HUES48 (cell line): ENCODE measurements around the gene IGFBP6.
"Not testable (repeated sequence)": the region's sequence is repeated elsewhere in the genome, so short reads cannot be mapped to it uniquely, and the experiment has no call there.

Source experiments
- H3K27ac ChIP-seq: one replicate; pipeline ENCODE4 v1.7.0; 2013; ENCODE audit warnings: low read depth, low read length, inconsistent platforms
- H3K27me3 ChIP-seq: 2 replicates; pipeline ENCODE4 v1.6.1; 2013; ENCODE audit warnings: mild to moderate bottlenecking, low read length; ENCODE audit not compliant: control insufficient read depth, insufficient read depth
- H3K36me3 ChIP-seq: 2 replicates; pipeline ENCODE4 v1.6.1; 2013; ENCODE audit warnings: low read length; ENCODE audit not compliant: control insufficient read depth, insufficient read depth
- H3K4me1 ChIP-seq: 2 replicates; pipeline ENCODE4 v1.6.1; 2013; ENCODE audit warnings: mild to moderate bottlenecking, low read length; ENCODE audit not compliant: control insufficient read depth, insufficient read depth
- H3K4me3 ChIP-seq: 2 replicates; pipeline ENCODE4 v1.5.1; 2013; ENCODE audit warnings: mild to moderate bottlenecking, low read depth, low read length
- H3K9ac ChIP-seq: 2 replicates; pipeline ENCODE4 v1.6.1; 2013; ENCODE audit warnings: mild to moderate bottlenecking, low read depth, low read length, moderate library complexity
- H3K9me3 ChIP-seq: 2 replicates; pipeline ENCODE4 v1.6.1; 2013; ENCODE audit warnings: low read length; ENCODE audit not compliant: control insufficient read depth, insufficient read depth

Gene IGFBP6

DNA sequence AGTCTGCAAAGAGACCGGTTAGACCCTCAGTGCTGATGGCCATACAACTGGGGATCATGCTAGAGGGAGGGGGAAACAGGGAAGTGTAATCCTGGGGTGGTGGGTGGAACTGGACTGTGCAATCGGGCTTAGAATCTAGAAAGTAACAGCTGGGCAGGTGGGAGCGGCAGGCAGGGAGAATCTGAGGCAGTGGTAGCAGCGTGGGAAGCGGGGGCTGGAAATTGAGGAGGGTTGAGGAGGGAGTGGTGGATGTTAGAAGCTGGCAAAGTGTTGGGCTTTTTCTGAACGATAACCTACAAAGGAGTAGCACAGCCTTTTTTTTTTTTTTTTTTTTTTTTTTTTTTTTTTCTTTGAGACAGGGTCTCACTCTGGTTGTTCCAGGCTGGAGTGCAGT, 3.1 kb upstream of the IGFBP6 start:
- Histone ChIP-seq H3K27me3 (peaks cover 48% of the 10 kb centered on the region), H3K9ac (no peak overlapping the region), H3K27ac (peak overlapping the region; percentile 32), H3K36me3 (no peaks in the 10 kb centered on the region), H3K4me3 (no peak overlapping the region), H3K4me1 (peaks cover 23% of the 10 kb centered on the region), H3K9me3 (no peaks in the 10 kb centered on the region)

DNA sequence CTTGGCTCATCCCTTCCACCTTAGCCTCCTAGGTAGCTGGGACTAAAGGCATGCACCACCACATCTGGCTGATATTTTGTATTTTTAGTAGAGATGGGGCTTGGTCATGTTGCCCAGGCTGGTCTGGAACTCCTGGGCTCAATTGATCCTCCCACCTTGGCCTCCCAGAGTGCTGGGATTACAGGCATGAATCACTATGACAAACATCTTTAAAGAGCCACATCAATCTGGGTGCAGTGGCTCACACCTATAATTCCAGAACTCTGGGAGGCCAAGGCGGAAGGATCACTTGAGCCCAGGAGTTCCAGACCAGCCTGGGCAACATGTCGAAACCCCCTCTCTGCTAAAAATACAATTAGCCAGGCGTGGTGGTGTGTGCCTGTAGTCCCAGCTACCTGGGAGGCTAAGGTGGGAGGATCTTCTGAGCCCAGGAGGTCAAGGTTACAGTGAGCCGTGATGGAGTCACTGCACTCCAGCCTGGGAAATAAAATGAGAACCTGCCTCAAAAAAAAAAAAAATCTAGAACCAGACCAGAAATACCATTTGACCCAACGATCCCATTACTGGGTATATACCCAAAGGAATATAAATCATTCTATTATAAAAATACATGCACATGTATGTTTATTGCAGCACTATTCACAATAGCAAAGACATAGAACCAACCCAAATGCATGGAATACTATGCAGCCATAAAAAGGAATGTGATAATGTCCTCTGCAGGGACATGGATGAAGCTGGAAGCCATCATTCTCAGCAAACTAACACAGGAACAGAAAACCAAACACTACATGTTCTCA, 2.5 kb upstream of the IGFBP6 start:
- peaks cover 23% of the 10 kb centered on the region for H3K4me1 ChIP-seq
- H3K9me3 ChIP-seq, H3K27ac ChIP-seq, H3K36me3 ChIP-seq, H3K4me3 ChIP-seq, H3K9ac ChIP-seq: not testable (repeated sequence)
- peaks cover 48% of the 10 kb centered on the region for H3K27me3 ChIP-seq

DNA sequence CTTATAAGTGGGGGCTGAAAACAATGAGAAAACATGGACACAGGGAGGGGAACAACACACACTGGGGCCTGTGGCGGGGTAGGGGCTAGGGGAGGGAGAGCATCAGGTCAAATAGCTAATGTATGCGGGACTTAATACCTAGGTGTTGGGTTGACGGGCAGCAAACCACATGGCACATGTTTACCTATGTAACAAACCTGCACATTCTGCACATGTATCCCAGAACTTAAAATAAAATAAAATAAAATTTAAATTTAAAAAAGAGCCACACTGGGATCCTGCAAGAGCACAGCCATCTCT, 1.9 kb upstream of the IGFBP6 start:
- H3K27ac ChIP-seq, H3K9me3 ChIP-seq, H3K36me3 ChIP-seq, H3K9ac ChIP-seq, H3K4me3 ChIP-seq: not testable (repeated sequence)
- Histone ChIP-seq H3K4me1 (peaks cover 23% of the 10 kb centered on the region), H3K27me3 (peaks cover 43% of the 10 kb centered on the region)

DNA sequence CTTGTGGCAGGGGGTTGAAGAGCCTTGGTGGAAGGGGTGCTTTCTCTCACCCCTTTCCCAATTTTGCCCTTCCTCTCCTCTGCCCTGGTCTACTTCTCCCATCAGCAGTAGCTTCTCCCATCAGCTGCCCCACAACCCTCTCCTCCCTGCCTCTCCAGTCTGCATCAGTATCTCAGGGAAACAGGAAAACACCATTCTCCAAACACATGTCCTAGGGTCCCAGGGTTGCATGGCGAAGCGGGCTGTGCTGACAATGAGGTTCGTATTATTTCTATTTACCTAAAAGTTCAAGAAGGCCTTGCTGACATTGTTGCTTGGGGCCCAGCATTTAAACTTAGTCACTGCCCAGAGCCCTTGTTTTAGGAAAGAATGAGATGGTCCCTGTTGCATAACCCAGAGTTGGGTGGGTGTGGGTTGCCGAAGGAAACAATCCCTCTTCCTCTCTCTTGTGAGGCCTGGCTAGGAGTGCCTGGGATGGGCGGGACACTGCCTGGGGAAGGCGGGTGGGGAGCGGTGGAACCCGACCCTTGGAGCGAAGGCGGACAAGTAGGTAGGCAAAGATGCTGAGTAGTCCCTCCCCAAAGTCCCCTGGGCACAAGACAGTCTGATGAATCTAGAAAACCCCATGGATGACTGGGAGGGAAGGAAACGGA, 1.3 kb upstream of the IGFBP6 start:
- H3K4me1 ChIP-seq = peaks cover 23% of the 10 kb centered on the region
- H3K27me3 ChIP-seq = peaks cover 37% of the 10 kb centered on the region
- peak overlapping the region; percentile 83 for H3K4me3 ChIP-seq
- no peaks in the 10 kb centered on the region for H3K36me3 ChIP-seq
- no peak overlapping the region for H3K27ac ChIP-seq
- H3K9me3 ChIP-seq = no peaks in the 10 kb centered on the region
- H3K9ac ChIP-seq = no peak overlapping the region

DNA sequence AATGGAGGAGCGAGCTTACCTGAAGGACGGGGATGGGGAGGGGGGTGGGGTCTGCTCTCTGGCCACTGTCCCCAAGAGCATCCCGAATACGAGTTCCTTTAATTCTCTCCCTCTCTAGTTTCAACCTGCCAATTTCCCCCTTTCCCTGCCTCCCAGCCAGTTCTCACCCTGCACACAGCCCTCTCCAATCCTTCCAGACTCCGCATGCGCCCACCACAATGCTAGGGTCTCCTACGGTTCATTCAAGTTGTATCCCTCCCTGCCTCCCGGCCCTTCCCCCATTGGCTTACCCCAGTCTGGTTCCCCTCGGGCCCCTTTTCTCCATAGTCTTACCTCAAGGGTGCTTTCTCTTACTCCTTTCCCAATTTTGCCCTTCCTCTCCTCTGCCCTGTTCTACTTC, 708 bp upstream of the IGFBP6 start:
- Histone ChIP-seq H3K9me3 (no peaks in the 10 kb centered on the region), H3K27ac (no peak overlapping the region), H3K4me1 (peaks cover 20% of the 10 kb centered on the region), H3K27me3 (peaks cover 37% of the 10 kb centered on the region), H3K36me3 (no peaks in the 10 kb centered on the region), H3K4me3 (peak overlapping the region; percentile 83), H3K9ac (no peak overlapping the region)

DNA sequence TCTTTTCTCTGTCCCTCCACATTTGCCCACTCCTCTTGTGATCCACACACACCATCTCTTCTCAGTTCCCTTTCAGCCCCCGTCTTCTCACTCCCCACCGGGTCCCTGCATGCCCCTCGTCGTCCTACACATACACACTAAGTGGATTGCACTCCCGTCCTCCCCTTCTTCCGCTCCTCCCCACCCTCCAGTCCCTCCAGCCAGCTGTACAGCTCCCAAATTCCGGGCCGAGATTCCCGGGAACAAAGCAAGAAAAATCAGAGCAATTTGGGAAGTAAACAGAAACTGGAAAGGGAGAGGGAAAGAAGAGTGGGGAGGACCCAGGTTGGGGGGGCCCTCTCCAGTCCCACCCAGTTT, 282 bp upstream of the IGFBP6 start:
- Histone ChIP-seq H3K4me1 (peaks cover 20% of the 10 kb centered on the region), H3K4me3 (peak overlapping the region; percentile 83), H3K27me3 (peaks cover 37% of the 10 kb centered on the region), H3K27ac (no peak overlapping the region), H3K9ac (no peak overlapping the region), H3K9me3 (no peaks in the 10 kb centered on the region), H3K36me3 (no peaks in the 10 kb centered on the region)

DNA sequence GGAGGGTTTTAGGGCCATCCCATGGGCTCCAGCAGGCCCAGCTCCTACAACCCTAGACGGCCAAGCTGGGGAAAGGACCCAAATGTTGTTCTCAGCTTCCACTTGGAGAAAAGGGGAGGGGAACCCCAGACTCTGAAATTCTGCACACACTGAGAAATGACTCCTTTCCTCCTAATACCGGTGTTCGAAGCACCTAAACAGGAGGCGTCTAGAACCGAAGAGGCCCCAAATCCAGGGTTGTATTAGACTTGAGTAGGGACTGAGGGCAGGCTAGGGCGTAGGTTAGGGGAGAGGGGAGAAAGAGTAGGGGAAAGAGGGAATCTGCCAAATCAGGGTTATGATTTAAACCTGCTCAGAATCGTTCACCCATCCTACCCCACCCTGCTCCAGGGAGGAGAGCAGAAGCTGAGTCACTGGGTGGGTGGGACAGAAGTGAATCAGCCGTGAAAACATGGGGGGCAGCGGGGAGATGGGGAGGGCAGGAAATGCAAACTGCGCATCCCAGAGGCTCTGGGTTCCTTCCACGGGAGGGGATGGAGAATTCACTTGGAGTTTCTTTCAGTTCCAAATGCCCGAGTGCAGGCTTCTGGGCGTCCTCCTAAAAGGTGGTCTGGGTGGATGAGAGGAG, 1.0 kb downstream of the IGFBP6 start:
- Histone ChIP-seq H3K27me3 (peaks cover 37% of the 10 kb centered on the region), H3K27ac (no peak overlapping the region), H3K9me3 (no peaks in the 10 kb centered on the region), H3K9ac (no peak overlapping the region), H3K4me3 (peak overlapping the region; percentile 83), H3K36me3 (no peaks in the 10 kb centered on the region), H3K4me1 (peaks cover 20% of the 10 kb centered on the region)

- peak overlapping the region; percentile 1 for H3K27ac ChIP-seq
- H3K4me3 ChIP-seq = peak overlapping the region; percentile 83
- H3K9me3 ChIP-seq = no peaks in the 10 kb centered on the region
- no peaks in the 10 kb centered on the region for H3K36me3 ChIP-seq
- no peak overlapping the region for H3K9ac ChIP-seq
- H3K27me3 ChIP-seq = peaks cover 37% of the 10 kb centered on the region
- peaks cover 20% of the 10 kb centered on the region for H3K4me1 ChIP-seq
These were observed 1.8 kb downstream of the IGFBP6 start for GRCh38 chr12:53099071-53099882.

DNA sequence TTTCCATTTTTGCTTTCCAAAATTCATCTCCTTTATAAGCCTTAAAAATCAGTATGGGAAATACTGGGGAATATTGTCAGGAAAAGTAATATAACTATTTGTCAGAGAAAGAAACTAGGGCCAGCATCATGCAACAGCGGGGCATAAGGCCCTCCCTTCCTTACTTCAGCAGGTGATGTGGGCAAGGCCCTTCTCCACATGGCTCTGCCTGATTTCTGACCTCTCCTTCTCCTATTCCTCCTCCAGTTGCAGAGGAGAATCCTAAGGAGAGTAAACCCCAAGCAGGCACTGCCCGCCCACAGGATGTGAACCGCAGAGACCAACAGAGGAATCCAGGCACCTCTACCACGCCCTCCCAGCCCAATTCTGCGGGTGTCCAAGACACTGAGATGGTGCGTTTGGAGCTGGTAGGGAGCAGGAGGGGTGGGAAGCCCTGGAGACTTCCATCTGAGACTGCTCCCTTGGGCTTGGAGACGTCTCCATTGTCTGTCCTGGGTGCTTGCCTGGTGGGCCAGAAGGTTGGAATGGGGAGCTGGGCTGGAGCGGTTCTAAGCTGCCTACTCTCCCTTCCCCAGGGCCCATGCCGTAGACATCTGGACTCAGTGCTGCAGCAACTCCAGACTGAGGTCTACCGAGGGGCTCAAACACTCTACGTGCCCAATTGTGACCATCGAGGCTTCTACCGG, 3.1 kb downstream of the IGFBP6 start:
- Histone ChIP-seq H3K4me1 (peaks cover 20% of the 10 kb centered on the region), H3K36me3 (no peaks in the 10 kb centered on the region), H3K27me3 (peaks cover 36% of the 10 kb centered on the region), H3K27ac (no peak overlapping the region), H3K9me3 (no peaks in the 10 kb centered on the region), H3K4me3 (no peak overlapping the region), H3K9ac (no peak overlapping the region)

DNA sequence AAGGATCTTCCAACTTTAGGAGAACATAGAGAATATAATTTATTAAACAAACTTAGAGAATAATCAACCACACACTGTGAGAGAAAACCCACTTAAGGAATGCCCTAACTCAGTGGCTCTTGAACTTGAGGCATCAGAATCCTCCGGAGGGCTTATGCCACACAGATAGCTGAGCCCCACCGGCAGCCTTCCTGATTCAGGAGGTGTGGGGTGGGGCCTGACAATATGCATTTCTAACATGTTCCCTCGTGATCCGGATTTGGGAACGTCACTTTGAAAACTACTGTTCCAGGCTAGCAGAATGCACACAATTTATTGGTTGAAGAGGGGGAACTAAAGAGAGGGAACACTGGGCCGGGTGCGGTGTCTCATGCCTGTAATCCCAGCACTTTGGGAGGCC, 3.8 kb downstream of the IGFBP6 start:
- peaks cover 16% of the 10 kb centered on the region for H3K4me1 ChIP-seq
- no peak overlapping the region for H3K9ac ChIP-seq
- no peak overlapping the region for H3K4me3 ChIP-seq
- H3K9me3 ChIP-seq = no peaks in the 10 kb centered on the region
- H3K27me3 ChIP-seq = peaks cover 30% of the 10 kb centered on the region
- no peak overlapping the region for H3K27ac ChIP-seq
- H3K36me3 ChIP-seq = no peaks in the 10 kb centered on the region
